ENCODE measurements around the gene GSN.
"Not testable (repeated sequence)": the region's sequence is repeated elsewhere in the genome, so short reads cannot be mapped to it uniquely, and the experiment has no call there.

GSN gene

DNA sequence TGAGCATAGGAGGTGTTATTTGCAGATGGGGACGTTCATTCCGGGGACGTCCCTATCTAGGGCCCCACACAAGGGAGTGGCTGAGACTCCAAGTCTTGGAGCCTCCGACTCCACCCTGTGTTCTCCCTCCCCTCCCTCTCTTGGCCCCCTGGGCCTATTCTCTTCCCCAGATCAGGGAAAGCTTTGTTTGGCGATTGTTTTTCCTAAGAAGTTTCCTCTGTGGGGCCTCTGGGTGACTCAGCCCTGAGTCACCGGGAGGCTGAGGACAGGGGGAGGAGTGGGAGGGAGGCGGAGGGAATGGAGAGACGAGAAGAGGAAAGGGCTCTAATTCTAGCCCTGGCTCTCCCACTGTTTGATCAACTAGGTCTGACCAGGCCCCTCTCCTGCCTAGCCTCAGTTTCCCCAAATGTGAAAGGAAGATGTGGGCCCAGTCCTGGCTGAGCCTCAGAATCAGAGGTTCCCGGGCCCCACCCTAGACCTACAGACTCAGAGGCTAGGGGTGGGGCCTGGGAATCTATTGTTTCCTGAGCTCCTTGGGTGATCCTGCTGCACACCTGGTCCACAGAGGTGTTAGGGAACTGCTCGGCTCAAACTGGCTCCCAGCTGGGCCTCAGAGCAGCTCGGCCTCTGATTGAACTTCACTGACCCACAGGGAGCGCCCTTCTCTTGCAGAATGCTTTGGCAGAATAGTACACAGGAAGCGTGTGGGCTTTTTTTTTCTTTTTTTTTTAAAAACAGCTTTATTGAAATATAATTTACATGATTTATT is 19.2 kb downstream of the GSN start:
- DNase-seq (ENCODE audit: low spot score) (peak; percentile 81), FAIRE-seq (peak; percentile 78)

DNA sequence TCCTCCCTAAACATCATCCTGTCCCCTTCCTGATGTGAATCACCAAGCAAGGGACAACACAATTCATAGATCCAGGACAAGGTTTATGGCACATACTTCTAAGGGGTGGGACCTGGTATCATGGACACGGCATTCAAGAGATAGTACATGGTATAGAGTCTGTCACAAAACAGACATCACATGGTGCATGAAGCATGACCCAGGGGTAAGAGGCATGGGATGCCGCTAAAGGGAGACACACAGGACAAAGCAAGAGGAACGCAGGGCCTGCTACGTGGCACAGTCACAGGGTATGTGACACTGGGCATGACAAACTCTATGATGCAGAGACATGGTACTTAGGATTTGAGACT is 20.7 kb downstream of the GSN start:
- FAIRE-seq (no peak), DNase-seq (ENCODE audit: low spot score) (no peak)

DNA sequence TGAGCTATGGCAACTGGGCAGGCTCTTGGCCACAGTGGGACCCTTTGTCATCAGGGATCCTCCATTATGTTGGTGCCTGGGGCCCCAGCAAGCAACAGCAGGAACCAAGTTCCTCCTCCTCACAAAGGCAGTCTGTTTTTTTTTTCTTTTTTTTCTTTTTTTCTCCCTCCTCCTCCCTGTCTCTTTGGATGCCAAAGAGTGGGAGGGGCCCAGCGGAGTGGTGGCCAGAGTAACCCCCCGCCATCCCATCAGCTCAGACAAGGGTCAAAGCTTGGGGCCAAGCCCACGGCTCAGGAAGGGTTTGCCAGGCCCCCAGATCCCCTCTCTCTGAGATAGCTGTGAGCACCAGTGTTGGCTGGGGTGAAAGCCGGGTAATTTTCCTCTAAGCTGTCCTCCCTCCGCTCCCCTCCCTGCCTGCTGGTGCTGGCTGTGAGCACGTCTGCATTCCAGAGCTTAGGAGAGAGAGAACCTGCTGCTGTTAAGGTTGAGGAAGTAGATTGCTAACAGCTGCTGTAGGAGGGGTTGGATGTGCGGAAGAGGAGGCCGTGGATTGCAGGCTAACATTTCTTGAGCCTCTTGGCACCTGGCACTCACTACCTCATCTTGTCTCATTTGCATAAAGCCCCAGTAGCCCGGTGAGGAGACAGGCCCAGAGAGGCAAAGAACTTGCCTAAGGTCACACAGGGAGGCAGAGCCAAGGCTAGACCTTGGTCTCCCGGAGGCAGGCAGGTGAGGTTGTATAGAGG is 21.2 kb downstream of the GSN start:
- DNase-seq (ENCODE audit: low spot score) (peak; percentile 26), FAIRE-seq (no peak)

DNA sequence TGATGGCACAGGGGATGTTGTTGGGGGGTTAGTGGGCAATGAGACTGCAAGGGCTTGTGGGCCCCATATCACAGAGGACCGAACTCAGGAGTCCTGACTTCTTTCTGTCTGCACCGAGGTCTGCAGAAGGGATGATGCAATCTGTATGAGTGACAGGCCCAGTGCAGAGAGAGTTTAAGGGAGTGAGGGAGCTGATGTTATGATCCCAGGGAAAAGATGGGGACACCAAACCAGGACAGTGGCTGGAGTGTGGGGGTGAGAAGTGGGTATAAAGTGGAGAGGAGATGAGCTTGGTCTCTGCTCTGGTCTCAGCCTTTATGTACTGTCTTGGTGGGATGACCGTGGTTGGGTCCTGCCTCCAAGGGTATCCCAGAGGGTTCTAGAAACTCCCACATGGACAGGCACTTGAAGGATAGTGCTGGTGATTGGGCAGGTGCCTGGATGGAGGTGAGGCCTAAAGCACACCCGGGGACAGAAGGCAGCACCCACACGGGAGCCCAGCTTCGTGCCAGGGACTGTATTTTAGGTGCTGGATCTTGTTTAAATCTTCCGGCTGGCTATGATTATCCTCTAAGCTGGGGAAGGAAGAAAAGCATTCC is 21.9 kb downstream of the GSN start:
- DNase-seq (ENCODE audit: low spot score) (no peak), FAIRE-seq (no peak)

DNA sequence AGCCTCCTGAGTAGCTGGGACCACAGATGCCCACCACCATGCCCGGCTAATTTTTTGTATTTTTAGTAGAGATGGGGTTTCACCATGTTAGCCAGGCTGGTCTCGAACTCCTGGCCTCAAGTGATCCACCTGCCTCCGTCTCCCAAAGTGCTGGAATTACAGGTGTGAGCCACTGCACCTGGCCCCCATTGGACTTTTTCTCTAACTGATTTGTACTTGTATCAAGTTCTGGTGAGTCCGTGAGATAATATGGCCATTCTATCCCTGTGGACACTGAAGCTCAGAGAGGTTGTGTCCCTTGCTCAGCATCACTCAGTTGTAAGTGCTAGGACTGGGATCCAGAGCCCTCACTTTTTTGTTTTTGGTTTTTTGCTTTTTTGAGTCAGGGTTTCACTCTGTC is 23.6 kb downstream of the GSN start:
- FAIRE-seq; DNase-seq (ENCODE audit: low spot score): not testable (repeated sequence)

DNA sequence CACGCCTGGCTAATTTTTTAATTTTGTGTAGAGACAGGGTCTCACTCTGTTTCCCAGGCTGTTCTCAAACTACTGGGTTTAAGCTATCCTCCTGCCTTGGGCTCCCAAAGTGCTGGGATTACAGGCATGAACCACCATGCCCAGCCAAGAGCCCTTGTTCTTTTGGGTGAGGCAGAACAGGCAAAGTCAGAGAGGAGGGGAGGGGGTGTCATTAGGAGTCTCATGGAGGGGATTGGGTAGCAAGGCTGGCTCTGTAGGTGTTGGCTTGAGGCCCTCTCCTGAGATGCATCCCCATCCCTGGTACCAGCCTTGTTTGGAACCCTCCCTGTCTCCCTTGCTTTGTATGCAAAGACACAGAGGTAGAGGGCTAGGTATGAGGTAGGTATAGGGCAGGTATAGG is 24.1 kb downstream of the GSN start:
- no peak for FAIRE-seq
- no peak for DNase-seq (ENCODE audit: low spot score)

DNA sequence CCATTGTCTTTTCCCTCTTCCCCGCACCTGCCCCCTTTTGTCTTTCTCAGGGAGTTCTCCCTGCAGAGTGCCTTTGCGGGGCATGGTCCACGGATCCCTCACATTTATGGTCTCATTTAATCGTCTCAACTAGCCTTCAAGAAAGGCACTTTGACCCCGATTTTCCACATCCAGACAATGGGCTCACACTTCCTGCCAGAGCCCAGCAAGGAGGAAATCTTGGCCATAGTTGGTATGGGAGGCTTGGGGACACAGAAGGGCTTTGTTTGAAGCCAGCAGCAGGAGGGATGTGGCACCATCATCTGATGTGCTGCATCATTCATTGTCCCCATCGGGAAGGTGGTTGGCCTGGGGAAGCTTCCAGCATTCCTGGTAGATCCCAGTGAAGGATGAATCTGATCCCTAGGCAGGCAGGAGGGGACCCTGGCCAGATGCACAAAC is 24.9 kb downstream of the GSN start:
- DNase-seq (ENCODE audit: low spot score) (no peak), FAIRE-seq (no peak)

DNA sequence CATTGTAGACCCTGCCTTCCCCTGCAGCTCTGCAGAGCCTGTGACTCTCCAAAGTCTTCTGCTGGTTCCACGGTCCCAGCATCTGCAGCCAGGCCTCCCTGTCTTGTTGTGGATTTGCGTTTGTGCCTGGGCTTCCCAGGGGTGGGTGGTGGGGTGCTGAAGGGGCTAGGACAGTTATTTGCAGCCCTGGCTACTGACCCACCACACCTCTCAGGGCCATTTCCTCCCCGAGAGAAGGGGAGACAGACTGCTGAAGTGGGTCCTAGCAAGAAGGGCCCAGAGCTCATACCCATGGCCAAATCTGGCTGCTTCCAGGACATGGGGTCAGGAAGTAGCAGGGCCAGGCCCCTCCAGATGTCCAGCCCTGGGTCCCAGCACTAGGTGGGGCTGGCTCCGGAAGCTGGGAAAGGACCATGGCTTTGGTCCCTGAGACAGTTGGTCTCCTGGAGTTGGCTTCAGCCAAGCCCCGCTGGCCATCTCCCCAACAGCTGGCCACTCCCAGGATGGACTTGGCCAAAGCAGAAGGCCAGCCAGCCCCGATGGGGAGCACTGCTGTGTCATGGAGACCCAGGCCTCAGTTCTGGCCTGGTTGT is 26.3 kb downstream of the GSN start:
- FAIRE-seq (no peak), DNase-seq (ENCODE audit: low spot score) (no peak)

DNA sequence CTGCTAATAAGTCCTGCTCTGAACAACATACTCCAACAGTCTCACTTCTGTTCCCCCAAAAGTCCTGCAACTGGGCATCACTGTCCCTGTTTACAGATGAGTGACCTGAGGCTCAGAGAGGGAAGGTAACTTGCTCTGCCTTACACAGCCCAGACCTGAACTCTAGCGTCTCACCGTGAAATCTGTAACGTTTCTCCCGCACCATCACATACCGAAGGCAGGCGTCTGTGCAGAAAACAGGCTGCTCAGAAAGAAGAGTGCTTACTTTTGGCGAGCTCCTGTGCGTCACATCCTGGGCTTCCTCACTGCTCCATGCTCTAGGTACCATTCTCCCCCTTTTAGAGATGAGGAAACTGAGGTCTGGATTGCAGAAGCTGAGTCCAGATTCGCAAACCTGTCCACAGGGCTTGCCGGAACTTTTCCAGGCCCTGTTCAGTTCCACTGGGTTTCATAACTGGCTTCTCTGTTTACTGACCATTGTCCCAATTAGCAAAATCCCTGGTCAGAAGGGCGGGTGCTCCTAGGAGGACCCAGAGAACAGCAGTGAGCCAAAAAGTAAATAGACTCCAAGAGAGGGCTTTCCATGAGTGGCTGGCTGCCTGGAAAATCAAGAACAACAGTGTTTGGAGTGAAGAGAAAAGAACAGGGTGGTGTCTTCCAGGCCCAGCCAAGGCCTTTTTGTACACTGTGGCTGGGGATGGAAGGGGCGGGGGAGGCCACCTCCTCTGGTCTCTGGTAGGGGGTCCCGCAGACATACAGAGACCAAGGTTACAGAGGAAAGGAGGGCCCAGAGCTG is 27.1 kb downstream of the GSN start:
- no peak for FAIRE-seq
- no peak for DNase-seq (ENCODE audit: low spot score)

DNA sequence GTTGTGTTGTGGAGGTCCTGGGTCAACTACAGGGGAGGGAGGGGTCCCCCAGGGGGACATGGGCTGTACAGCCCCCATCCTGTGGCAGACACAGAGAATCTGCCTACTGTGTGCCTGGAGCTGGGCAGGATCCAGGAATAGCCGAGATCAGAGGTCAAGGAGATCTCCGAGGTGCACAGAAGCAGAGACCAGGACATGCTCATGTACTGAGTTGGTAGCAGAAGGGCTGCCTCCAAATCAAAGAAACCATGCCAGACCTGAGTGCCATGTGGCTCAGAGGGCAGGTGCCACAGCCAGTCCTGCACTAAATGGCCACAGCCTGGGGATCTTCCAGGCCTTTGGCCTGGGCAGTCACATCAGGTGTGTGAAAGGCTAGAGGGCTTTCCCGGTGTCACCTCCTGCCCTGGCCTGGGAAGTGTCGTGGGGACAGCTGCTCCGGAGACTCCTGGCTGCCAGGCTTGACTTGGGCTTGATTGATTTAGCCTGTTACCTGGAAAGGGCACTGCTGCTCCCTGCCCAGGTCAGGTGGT is 27.8 kb downstream of the GSN start:
- DNase-seq (ENCODE audit: low spot score): no peak
- FAIRE-seq: no peak

DNA sequence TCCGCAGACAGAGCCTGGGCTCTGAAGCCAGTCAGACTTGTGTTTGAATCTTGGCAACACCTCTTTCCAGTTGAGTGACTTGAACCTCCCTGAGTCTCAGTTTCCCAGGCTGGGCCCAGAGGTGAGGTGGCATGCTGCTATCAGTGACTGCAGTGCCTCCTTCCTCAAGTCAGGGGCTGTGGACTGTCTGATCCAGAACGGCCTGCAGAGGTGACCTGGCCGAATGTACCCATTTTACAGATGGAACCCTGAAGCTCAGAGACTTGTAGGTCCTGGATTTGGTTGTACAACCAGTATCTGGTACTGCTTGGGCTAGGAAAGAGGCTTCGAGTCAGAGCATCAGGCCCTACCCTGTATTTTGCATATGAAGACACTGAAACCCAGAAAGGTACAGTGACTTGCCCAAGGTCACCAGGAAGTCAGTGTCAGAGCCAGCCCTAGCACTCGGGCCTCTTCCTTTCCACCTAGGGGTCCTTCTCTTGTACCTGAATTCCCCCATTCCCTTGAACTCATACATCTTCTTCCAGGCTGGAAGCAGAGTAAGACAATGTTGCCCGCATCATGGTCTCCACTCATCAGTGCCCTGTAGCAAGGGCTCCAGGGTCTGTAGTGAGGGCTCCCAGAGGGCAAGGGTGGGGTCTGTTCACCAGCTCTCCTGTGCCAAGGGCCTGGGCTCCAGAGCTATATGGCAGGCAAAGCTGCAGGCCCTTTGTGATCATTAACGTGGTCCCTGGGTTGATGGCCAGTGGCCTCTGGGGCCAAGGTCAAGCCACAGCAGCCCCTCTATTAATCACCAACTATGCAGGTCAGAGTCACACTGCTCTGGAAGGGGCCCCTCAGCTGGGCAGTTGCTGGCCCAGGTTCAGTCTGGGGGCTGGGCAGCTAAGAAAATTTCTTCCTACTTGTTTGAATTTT is 28.5 kb downstream of the GSN start:
- FAIRE-seq (no peak), DNase-seq (ENCODE audit: low spot score) (no peak)

DNA sequence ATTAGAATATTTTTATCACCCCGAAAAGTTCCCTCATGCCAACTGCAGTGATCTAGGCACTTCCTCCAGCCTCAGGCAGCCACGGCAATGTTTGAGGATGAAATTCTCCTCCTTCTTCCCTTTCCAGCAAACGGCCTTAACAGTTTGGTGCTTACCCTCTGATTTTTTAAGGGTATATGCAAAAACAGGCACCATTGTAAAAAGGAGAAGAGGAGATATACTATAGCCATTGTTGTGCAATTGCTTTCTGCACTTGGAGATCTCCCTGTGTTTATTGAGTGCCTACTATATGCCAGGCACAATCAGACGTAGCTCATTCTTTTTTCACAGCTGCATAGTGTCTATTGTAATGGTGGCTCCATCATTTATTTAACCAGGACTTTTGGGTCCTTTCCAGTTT is 29.4 kb downstream of the GSN start:
- DNase-seq (ENCODE audit: low spot score) (no peak), FAIRE-seq (no peak)

DNA sequence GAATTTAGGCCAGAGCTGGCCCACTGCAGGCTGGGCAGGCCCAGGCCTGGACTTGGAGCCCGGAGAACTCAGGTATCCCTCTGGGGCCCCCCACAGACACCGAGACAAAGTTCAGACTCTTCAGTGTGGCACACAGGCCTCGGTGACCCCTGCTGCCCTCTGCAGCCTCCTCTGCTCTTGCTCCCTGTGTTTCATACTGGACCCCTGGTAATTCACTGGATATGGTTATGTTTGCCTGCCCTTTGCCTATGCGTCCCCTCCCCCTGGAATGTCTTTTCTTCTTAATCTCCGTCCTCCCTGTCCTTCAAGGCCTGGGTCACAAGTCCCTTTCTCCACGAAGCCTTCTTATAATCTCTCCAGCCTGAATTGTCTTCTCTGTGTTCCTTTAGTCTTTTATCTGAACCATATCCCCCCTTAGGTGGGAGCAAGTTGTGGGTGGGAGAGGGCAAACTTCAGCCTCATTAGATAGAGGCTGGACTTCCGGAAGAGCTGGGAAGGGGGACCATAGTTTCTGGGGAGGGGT is 30.1 kb downstream of the GSN start:
- no peak for DNase-seq (ENCODE audit: low spot score)
- no peak for FAIRE-seq

DNA sequence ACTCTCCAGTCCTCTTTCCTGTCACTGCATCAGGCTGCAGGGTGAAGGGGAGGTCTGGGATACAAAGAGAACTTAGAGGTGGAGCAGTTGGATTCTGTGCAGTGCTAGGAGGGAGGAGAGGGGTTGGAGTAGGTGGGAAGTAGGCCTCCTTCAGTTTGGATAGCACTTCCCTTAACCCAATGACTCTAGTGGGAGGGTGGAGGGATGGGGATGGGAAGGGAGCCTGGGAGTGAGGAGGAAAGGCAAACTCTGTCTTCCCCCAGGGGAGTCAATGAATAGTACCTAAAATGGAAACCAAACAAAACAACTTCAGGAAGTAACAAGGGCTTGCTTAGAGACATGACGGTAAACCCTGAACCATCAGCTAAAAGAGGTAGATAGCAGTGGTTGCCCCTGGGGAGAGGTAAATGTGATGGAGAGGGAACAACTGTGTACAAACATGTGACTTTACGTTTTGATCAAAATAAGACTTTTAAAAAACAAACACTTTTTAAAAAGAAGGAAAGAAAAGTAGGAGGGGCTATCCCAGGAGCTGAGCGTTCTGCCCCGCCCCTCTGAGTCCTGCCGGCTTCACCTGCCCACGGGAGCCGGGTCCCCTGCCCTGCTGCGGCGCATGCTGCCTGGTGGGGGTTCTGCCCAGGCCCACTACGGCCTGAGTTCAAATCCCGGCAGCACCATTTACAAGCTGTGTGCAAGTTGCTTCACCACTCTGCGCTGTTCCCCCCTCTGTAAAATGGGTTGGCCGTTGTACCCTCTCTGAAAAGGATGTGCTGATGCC is 30.9 kb downstream of the GSN start:
- no peak for DNase-seq (ENCODE audit: low spot score)
- FAIRE-seq: no peak

DNA sequence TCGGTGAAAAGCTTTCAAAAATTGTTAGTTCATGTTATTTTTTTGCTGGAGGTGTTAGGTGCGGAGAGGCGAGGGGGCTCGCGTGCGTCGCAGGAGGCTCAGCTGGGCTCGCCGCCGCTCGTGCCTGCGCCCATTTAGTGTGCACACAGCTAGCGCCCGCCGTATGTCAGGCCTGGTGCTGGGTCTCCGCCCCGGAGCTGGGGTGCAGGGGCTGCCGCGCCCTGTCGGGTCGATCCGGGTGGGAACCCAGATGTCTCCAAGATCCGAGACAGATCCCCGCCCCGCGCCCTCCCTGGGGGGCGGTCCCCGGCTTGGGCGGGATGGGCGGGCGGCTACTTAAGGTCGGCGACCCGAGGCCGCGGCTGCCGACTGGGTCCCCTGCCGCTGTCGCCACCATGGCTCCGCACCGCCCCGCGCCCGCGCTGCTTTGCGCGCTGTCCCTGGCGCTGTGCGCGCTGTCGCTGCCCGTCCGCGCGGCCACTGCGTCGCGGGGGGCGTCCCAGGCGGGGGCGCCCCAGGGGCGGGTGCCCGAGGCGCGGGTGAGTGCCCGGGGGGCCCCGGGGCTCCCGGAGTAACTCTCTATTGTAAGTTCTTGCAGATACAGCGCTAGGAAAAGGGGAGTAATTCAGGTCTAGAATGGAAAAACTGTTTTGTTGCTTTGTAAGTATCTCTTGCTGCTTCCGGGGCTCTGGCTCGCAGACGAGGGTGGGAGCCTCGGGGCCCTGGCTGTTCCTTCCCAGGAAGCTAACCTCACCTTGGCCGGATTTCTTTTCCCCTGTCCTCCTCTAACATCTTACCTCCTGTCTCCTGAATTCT is 31.7 kb downstream of the GSN start:
- no peak for DNase-seq (ENCODE audit: low spot score)
- no peak for FAIRE-seq

DNA sequence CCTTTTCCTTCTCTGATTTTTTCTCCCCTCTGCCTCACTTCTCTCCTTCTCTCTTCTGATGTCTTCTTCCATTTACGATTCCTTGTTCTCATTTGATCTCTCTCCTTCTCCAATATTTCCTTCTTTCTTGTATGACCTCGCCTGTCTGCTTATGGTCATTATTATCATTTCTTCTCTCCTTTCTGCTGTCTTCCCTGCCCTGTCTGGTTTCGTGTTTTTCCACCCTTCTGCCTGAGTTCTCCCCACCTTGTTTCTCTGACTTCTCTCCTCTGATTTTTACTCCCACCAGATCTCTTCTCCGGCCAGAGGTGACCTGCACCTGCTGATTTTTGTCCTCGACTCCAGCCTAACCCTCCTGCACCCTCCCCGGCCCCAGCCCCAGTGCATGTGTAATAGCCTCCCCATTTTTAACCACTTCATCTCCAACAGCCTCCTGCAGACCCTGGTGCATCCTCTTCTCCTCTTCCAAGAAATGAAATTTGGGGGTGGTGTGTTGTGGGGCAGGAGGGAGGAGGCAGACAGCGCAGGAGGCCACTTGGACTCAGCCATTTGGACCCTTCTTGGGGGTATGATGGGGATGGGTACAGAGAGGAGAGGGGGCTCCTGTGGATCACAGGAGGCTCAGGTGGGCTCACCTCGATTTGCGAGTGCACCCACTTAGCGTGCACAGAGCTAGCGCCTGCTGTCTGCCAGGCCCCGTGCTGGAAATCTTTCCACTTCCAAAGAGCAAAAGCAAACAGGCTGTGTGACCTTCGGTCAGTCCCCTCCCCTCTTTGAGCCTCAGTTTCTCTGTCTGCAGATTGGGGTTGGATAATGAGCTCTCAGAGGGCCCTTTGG is 32.5 kb downstream of the GSN start:
- DNase-seq (ENCODE audit: low spot score) (no peak), FAIRE-seq (no peak)

DNA sequence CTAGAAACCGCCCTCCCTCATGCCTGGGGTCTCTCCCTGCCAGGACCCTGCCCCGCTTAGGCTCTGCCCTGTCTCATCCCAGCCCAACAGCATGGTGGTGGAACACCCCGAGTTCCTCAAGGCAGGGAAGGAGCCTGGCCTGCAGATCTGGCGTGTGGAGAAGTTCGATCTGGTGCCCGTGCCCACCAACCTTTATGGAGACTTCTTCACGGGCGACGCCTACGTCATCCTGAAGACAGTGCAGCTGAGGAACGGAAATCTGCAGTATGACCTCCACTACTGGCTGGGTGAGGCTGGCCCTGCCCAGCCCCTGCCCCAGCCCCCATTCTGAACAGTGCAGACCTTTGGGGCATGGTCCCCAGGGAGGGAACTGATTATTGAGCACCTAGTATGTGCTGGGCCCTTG is 33.9 kb downstream of the GSN start:
- DNase-seq (ENCODE audit: low spot score) (no peak), FAIRE-seq (no peak)

Data from RCC 7860 (cell line).